Adipocyte (in vitro differentiated cells): ENCODE results near the gene FAM13A.
"Not testable (repeated sequence)": the region's sequence is repeated elsewhere in the genome, so short reads cannot be mapped to it uniquely, and the experiment has no call there.

ENCODE experiments used
- DNase-seq: peaks from one replicate; pipeline ENCODE4 v3.0.0-alpha.2; 2015; ENCODE audit warnings: low read depth
- H3K27me3 ChIP-seq: replicated peaks from 2 replicates; pipeline ENCODE4 v1.7.0; 2013; ENCODE audit warnings: mild to moderate bottlenecking, low read length, moderate library complexity; ENCODE audit not compliant: control insufficient read depth, insufficient read depth
- H3K36me3 ChIP-seq: 2 replicates; pipeline ENCODE4 v1.7.0; 2013; ENCODE audit warnings: low read length, mild to moderate bottlenecking, moderate library complexity; ENCODE audit not compliant: control insufficient read depth, insufficient read depth, severe bottlenecking
- H3K4me1 ChIP-seq: 2 replicates; pipeline ENCODE4 v1.7.0; 2013; ENCODE audit warnings: mild to moderate bottlenecking, low read length, moderate library complexity; ENCODE audit not compliant: control insufficient read depth, insufficient read depth
- H3K4me3 ChIP-seq: 2 replicates; pipeline ENCODE4 v1.7.0; 2013; ENCODE audit warnings: mild to moderate bottlenecking, low read length, moderate library complexity
- H3K9ac ChIP-seq: 2 replicates; pipeline ENCODE4 v1.7.0; 2013; ENCODE audit warnings: mild to moderate bottlenecking, low read length, moderate library complexity
- H3K9me3 ChIP-seq: 2 replicates; pipeline ENCODE4 v1.7.0; 2013; ENCODE audit warnings: mild to moderate bottlenecking, low read length, moderate library complexity; ENCODE audit not compliant: control insufficient read depth

FAM13A gene

GRCh38 chr4:89014897-89015296 lies 42.1 kb downstream of the FAM13A start:
- not testable (repeated sequence) for H3K9me3 ChIP-seq, H3K4me3 ChIP-seq, H3K27me3 ChIP-seq, H3K9ac ChIP-seq, DNase-seq, H3K4me1 ChIP-seq
- H3K36me3 ChIP-seq = peaks cover 22% of the 10 kb centered on the region

- Histone ChIP-seq H3K9ac (no peak overlapping the region), H3K36me3 (peaks cover 20% of the 10 kb centered on the region), H3K9me3 (no peaks in the 10 kb centered on the region), H3K27me3 (no peaks in the 10 kb centered on the region), H3K4me3 (no peak overlapping the region), H3K4me1 (no peaks in the 10 kb centered on the region)
- DNase-seq = no peak
Observed at GRCh38 chr4:89009761-89010369, 47.1 kb downstream of the FAM13A start.

- no peaks in the 10 kb centered on the region for H3K27me3 ChIP-seq
- H3K9me3 ChIP-seq = no peaks in the 10 kb centered on the region
- no peak for DNase-seq
- no peaks in the 10 kb centered on the region for H3K4me1 ChIP-seq
- H3K4me3 ChIP-seq = no peak overlapping the region
- peaks cover 20% of the 10 kb centered on the region for H3K36me3 ChIP-seq
- no peak overlapping the region for H3K9ac ChIP-seq
Observed at GRCh38 chr4:89009115-89009514, 47.9 kb downstream of the FAM13A start.

GRCh38 chr4:89008166-89008565 lies 48.8 kb downstream of the FAM13A start:
- DNase-seq = no peak
- Histone ChIP-seq H3K36me3 (peaks cover 16% of the 10 kb centered on the region), H3K9ac (no peak overlapping the region), H3K4me1 (no peaks in the 10 kb centered on the region), H3K9me3 (no peaks in the 10 kb centered on the region), H3K27me3 (no peaks in the 10 kb centered on the region), H3K4me3 (no peak overlapping the region)

- Histone ChIP-seq H3K9ac (no peak overlapping the region), H3K4me1 (peaks cover 1% of the 10 kb centered on the region), H3K36me3 (peaks cover 16% of the 10 kb centered on the region), H3K9me3 (no peaks in the 10 kb centered on the region), H3K4me3 (no peak overlapping the region), H3K27me3 (no peaks in the 10 kb centered on the region)
- DNase-seq = no peak
Observed at GRCh38 chr4:89007338-89007939, 49.5 kb downstream of the FAM13A start.

GRCh38 chr4:89006307-89006706 lies 50.7 kb downstream of the FAM13A start:
- no peaks in the 10 kb centered on the region for H3K27me3 ChIP-seq
- H3K4me1 ChIP-seq = peaks cover 6% of the 10 kb centered on the region
- no peak for DNase-seq
- H3K36me3 ChIP-seq = peaks cover 16% of the 10 kb centered on the region
- H3K9ac ChIP-seq = no peak overlapping the region
- H3K9me3 ChIP-seq = no peaks in the 10 kb centered on the region
- no peak overlapping the region for H3K4me3 ChIP-seq

- not testable (repeated sequence) for DNase-seq, H3K4me1 ChIP-seq, H3K4me3 ChIP-seq, H3K9ac ChIP-seq, H3K27me3 ChIP-seq, H3K9me3 ChIP-seq
- H3K36me3 ChIP-seq = peaks cover 16% of the 10 kb centered on the region
Observed at GRCh38 chr4:89005066-89005465, 51.9 kb downstream of the FAM13A start.

- H3K9me3 ChIP-seq = no peaks in the 10 kb centered on the region
- peaks cover 5% of the 10 kb centered on the region for H3K36me3 ChIP-seq
- peaks cover 6% of the 10 kb centered on the region for H3K4me1 ChIP-seq
- no peak for DNase-seq
- H3K4me3 ChIP-seq = no peak overlapping the region
- no peak overlapping the region for H3K9ac ChIP-seq
- H3K27me3 ChIP-seq = no peaks in the 10 kb centered on the region
Observed at GRCh38 chr4:89001647-89002445, 55.1 kb downstream of the FAM13A start.

- Histone ChIP-seq H3K9me3 (no peaks in the 10 kb centered on the region), H3K4me1 (peaks cover 6% of the 10 kb centered on the region), H3K9ac (no peak overlapping the region), H3K27me3 (no peaks in the 10 kb centered on the region), H3K4me3 (no peak overlapping the region), H3K36me3 (peaks cover 5% of the 10 kb centered on the region)
- DNase-seq = no peak
Observed at GRCh38 chr4:89000844-89001360, 56.1 kb downstream of the FAM13A start.

GRCh38 chr4:89000382-89000781 lies 56.6 kb downstream of the FAM13A start:
- Histone ChIP-seq H3K4me1 (peaks cover 6% of the 10 kb centered on the region), H3K27me3 (no peaks in the 10 kb centered on the region), H3K36me3 (peaks cover 3% of the 10 kb centered on the region), H3K9me3 (no peaks in the 10 kb centered on the region), H3K9ac (no peak overlapping the region), H3K4me3 (no peak overlapping the region)
- DNase-seq = no peak

- no peaks in the 10 kb centered on the region for H3K27me3 ChIP-seq
- no peaks in the 10 kb centered on the region for H3K36me3 ChIP-seq
- H3K4me3 ChIP-seq = no peak overlapping the region
- DNase-seq = no peak
- peaks cover 6% of the 10 kb centered on the region for H3K4me1 ChIP-seq
- H3K9me3 ChIP-seq = no peaks in the 10 kb centered on the region
- H3K9ac ChIP-seq = no peak overlapping the region
Observed at GRCh38 chr4:88999392-88999930, 57.5 kb downstream of the FAM13A start.
